Tibial artery (tissue), 4 donors: ENCODE data around the gene NEFH.

Experiments used
- DNase-seq, 2 donors: peaks; one replicate each; pipeline ENCODE4 v3.0.0-alpha.2; 2019
- H3K27ac ChIP-seq, 2 donors: fragments of 200-600 bp; sonication (generic) in 1 of 2; 1 replicate in 1 of 2; 2 replicates in 1 of 2; pipeline ENCODE4 v1.5.1; 2018 to 2019; ENCODE audit warnings: mild to moderate bottlenecking in 1 of 2
- H3K27me3 ChIP-seq, 2 donors: fragments of 200-600 bp; sonication (generic) in 1 of 2; one replicate each; pipeline versions ENCODE4 v1.5.1 to v1.6.0; 2016 to 2019
- H3K36me3 ChIP-seq, 3 donors: fragments of 200-600 bp; sonication (generic) in 2 of 3; one replicate each; pipeline ENCODE4 v1.5.1; 2016 to 2019; ENCODE audit warnings: mild to moderate bottlenecking in 2 of 3
- H3K4me1 ChIP-seq, 4 donors: fragments of 200-600 bp; sonication (generic) in 2 of 4; 1 replicate in 3 of 4; 2 replicates in 1 of 4; pipeline ENCODE4 v1.5.1; 2016 to 2019
- H3K4me3 ChIP-seq, 2 donors: fragments of 200-600 bp; sonication (generic) in 1 of 2; 1 replicate in 1 of 2; 2 replicates in 1 of 2; pipeline ENCODE4 v1.5.1; 2018 to 2019; ENCODE audit warnings: mild to moderate bottlenecking in 2 of 2
- H3K9me3 ChIP-seq, 3 donors: fragments of 200-600 bp; sonication (generic) in 1 of 3; one replicate each; pipeline ENCODE4 v1.5.1; 2016 to 2019
- intact Hi-C: fragments of 100-400 bp; cut with DNase I; formaldehyde crosslinking; loops from one replicate; pipeline ENCODE4 v1.15.0; 2023; ENCODE audit warnings: low total_unique reads
- TF ChIP-seq, protein P1 (sequence below), 2 experiments: fragments of 200-600 bp in 1 of 2; fragments of 450-650 bp in 1 of 2; IDR thresholded peaks; one replicate each; pipeline ENCODE4 v1.5.1; 2017 to 2019; ENCODE audit warnings: antibody characterized with exemption in 2 of 2, mild to moderate bottlenecking in 1 of 2, moderate library complexity in 1 of 2

Gene NEFH

DNA sequence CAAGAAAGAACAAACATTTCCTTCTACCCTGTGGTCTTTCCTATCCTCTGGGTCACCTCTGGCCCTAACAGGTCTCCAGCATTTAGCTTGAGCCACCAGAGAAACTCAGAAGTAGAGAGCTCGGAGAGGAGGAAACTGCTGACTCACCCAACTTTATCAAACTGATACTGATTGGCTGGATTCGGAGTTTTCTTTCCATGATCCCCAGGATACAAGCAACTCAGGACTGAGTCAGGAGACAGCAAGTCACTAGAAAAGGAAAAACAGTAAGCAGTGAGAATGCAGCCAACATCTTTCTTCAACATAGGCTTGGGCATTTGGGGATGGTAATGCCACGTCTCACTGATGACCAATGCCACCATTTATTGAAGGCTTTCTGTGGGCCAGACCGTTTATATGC, 40.8 kb downstream of the NEFH start:
- Histone ChIP-seq H3K36me3 (peaks cover 81 to 97% (median 87%) of the 10 kb centered on the region in 3 donors), H3K4me1 (no peaks in the 10 kb centered on the region), H3K4me3 (no peak overlapping the region), H3K9me3 (no peaks in the 10 kb centered on the region), H3K27me3 (no peaks in the 10 kb centered on the region), H3K27ac (no peak overlapping the region)
- intact Hi-C loops: loop anchor here (10.0 kb wide), 1 partner anchor 126 kb away; no protein-coding TSS in a partner anchor
- TF ChIP-seq, protein P1, sequence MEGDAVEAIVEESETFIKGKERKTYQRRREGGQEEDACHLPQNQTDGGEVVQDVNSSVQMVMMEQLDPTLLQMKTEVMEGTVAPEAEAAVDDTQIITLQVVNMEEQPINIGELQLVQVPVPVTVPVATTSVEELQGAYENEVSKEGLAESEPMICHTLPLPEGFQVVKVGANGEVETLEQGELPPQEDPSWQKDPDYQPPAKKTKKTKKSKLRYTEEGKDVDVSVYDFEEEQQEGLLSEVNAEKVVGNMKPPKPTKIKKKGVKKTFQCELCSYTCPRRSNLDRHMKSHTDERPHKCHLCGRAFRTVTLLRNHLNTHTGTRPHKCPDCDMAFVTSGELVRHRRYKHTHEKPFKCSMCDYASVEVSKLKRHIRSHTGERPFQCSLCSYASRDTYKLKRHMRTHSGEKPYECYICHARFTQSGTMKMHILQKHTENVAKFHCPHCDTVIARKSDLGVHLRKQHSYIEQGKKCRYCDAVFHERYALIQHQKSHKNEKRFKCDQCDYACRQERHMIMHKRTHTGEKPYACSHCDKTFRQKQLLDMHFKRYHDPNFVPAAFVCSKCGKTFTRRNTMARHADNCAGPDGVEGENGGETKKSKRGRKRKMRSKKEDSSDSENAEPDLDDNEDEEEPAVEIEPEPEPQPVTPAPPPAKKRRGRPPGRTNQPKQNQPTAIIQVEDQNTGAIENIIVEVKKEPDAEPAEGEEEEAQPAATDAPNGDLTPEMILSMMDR (IDR thresholded peaks at IDR 0.05): no peak
- no peak for DNase-seq

GRCh38 chr22:29521526-29521925, 41.5 kb downstream of the NEFH start:
- Histone ChIP-seq H3K4me3 (no peak overlapping the region), H3K27me3 (no peaks in the 10 kb centered on the region), H3K27ac (no peak overlapping the region), H3K4me1 (no peaks in the 10 kb centered on the region), H3K36me3 (peaks cover 76 to 97% (median 88%) of the 10 kb centered on the region in 3 donors), H3K9me3 (no peaks in the 10 kb centered on the region)
- TF ChIP-seq, protein P1 (IDR thresholded peaks at IDR 0.05): no peak
- intact Hi-C loops: loop anchor here (10.0 kb wide), 1 partner anchor 127 kb away; no protein-coding TSS in a partner anchor
- DNase-seq: no peak

DNA sequence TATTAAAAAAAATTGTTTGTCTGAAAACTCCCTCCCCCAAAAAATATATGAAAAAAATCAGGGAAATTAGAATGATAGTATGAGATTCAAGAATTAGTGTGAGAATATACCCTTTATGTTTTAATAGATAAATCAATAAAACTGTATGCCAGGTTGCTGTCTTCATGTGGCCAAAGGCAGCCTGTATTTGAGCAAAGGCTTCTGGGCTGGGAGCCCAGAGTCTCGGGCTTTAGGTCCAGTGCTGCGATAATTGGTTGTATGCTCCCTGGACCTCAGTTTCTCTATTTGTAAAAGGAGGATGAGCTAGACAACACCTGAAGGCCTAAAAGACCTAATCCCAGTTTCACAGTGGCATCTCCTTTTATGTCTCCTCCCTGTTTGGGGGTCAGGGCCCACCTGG, 43.7 kb downstream of the NEFH start:
- H3K36me3 ChIP-seq: peaks cover 76 to 97% (median 88%) of the 10 kb centered on the region in 3 donors
- DNase-seq: no peak
- H3K4me1 ChIP-seq: no peaks in the 10 kb centered on the region
- H3K27me3 ChIP-seq: no peaks in the 10 kb centered on the region
- TF ChIP-seq, protein P1 (IDR thresholded peaks at IDR 0.05): no peak
- no peak overlapping the region for H3K27ac ChIP-seq
- intact Hi-C loops: loop anchor here (10.0 kb wide), 1 partner anchor 129 kb away; no protein-coding TSS in a partner anchor
- no peak overlapping the region for H3K4me3 ChIP-seq
- H3K9me3 ChIP-seq: no peaks in the 10 kb centered on the region

DNA sequence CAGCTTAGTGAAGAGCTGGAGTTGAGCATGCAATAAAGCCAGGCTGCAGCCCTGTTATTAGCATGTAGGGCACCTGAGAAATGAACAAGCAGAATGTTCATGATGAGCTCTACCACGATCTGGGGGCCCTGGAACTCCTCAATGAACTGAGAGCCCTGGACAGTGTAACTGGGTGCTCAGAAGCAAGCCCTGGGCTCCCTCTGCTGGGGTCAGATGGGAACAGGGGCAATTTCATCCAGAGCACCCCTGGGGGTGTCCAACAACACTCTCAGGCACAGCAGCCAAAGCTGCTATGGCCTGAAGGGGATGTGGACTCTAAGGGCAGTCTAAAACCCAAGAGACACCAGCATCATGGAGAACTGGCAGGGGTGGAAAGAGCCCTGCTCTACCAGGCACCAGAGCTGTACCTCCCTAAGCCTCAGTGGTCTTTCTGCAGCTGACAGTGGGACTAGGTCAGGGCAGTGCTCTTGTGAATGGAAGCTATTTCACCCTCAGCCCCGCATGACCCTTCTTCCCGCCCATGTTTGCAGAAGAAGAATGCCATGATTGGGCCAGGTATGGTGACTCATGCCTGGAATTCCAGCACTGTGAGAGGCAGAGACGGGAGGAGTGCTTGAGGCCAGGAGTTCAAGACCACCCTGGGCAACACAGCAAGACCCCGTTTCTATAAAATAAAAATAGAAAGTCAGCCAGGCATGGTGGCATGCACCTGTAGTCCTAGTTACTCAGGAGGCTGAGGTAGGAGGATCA, 44.6 kb downstream of the NEFH start:
- DNase-seq: no peak
- intact Hi-C loops: loop anchor here (10.0 kb wide), 1 partner anchor 130 kb away; no protein-coding TSS in a partner anchor
- TF ChIP-seq, protein P1 (IDR thresholded peaks at IDR 0.05): peak in 1 of 2 experiments; percentile 11

GRCh38 chr22:29528144-29528543, 48.1 kb downstream of the NEFH start:
- H3K36me3 ChIP-seq: peaks cover 84 to 100% (median 91%) of the 10 kb centered on the region in 3 donors
- no peaks in the 10 kb centered on the region for H3K4me1 ChIP-seq
- no peaks in the 10 kb centered on the region for H3K9me3 ChIP-seq
- intact Hi-C loops: loop anchor here (10.0 kb wide), 1 partner anchor 133 kb away; no protein-coding TSS in a partner anchor
- DNase-seq: no peak
- TF ChIP-seq, protein P1 (IDR thresholded peaks at IDR 0.05): no peak
- H3K27ac ChIP-seq: no peak overlapping the region
- H3K4me3 ChIP-seq: no peak overlapping the region
- H3K27me3 ChIP-seq: no peaks in the 10 kb centered on the region

More for the DNA sequence above, 44.6 kb downstream of the NEFH start:
- H3K9me3 ChIP-seq: no peaks in the 10 kb centered on the region
- H3K4me3 ChIP-seq: no peak overlapping the region
- no peak overlapping the region for H3K27ac ChIP-seq
- H3K36me3 ChIP-seq: peaks cover 76 to 97% (median 87%) of the 10 kb centered on the region in 3 donors
- no peaks in the 10 kb centered on the region for H3K27me3 ChIP-seq
- H3K4me1 ChIP-seq: no peaks in the 10 kb centered on the region
